Endothelial cell of umbilical vein (primary cell): ENCODE data around the gene HEXA. TPM values are rescaled to one million over a fixed set of nuclear protein-coding genes. Genes with fewer than 3 reads are reported as not detected.
"Not testable (repeated sequence)": the region's sequence is repeated elsewhere in the genome, so short reads cannot be mapped to it uniquely, and the experiment has no call there.

ENCODE experiments used
- BruUV-seq: library from RNA; stranded (reverse); fragments of 400-500 nt; replicated peaks from 2 replicates; lab custom pipeline; 2021; lab: Mats Ljungman, UMichigan
- CTCF ChIA-PET: fragments of 300-600, 350-600 bp; sonication (Branson Sonifier 250); formaldehyde crosslinking; loops from one replicate; lab custom pipeline; 2021; ENCODE audit warnings: antibody characterized with exemption, inconsistent platforms; lab: Charles Lee
- POLR2A ChIA-PET: fragments of 300-600, 350-600 bp; sonication (Branson Sonifier 250); formaldehyde crosslinking; loops from one replicate; lab custom pipeline; 2021; ENCODE audit warnings: antibody characterized with exemption, inconsistent platforms; lab: Charles Lee
- DNase-seq: peaks from one replicate; pipeline ENCODE4 v3.0.0-alpha.2; 2011; ENCODE audit warnings: low read depth, low spot score
- FAIRE-seq: peaks from 2 replicates; lab custom pipeline; 2011; peaks lifted over from hg19 to GRCh38; lab: Jason Lieb, UNC
- H2AFZ ChIP-seq: 2 replicates; pipeline ENCODE4 v1.6.0; 2012; ENCODE audit warnings: low read depth, low read length, control low read depth, inconsistent platforms
- H3K27ac ChIP-seq: 2 replicates; pipeline ENCODE4 v1.5.1; 2011; ENCODE audit warnings: low read depth, mild to moderate bottlenecking, control low read depth, low read length, moderate library complexity; ENCODE audit not compliant: insufficient read depth
- H3K27me3 ChIP-seq, 2 experiments: 2 replicates each; pipeline versions ENCODE4 v1.6.0 to v1.6.1; 2011; ENCODE audit warnings: low read length in 2 of 2, mixed read lengths in 1 of 2; ENCODE audit not compliant: control insufficient read depth in 2 of 2, insufficient read depth in 2 of 2
- H3K36me3 ChIP-seq, 2 experiments: 2 replicates in 1 of 2; 3 replicates in 1 of 2; pipeline ENCODE4 v1.5.1; 2011; ENCODE audit warnings: low read length in 2 of 2, mild to moderate bottlenecking in 1 of 2, moderate library complexity in 1 of 2; ENCODE audit not compliant: control insufficient read depth in 2 of 2, insufficient read depth in 2 of 2; ENCODE audit errors: extremely low read depth in 1 of 2
- H3K4me1 ChIP-seq: 3 replicates; pipeline ENCODE4 v1.5.1; 2011; ENCODE audit warnings: mild to moderate bottlenecking, low read length; ENCODE audit not compliant: control insufficient read depth, insufficient read depth; ENCODE audit errors: extremely low read depth
- H3K4me2 ChIP-seq: 2 replicates; pipeline ENCODE4 v1.6.1; 2011; ENCODE audit warnings: low read length, control low read depth, mixed read lengths; ENCODE audit not compliant: insufficient read depth
- H3K4me3 ChIP-seq, 3 experiments: fragments of 200-600 bp in 1 of 3; sonication (generic), shearing (Covaris generic) in 1 of 3; replicated peaks in 1 of 3; 2 replicates each; pipeline ENCODE4 v1.5.1; 2011 to 2016; ENCODE audit warnings: control low read depth in 3 of 3, low read length in 3 of 3, mild to moderate bottlenecking in 2 of 3, inconsistent platforms in 1 of 3, low read depth in 1 of 3, moderate library complexity in 1 of 3; ENCODE audit not compliant: insufficient read depth in 1 of 3
- H3K79me2 ChIP-seq: 2 replicates; pipeline ENCODE4 v1.6.0; 2012; ENCODE audit warnings: low read length, inconsistent platforms; ENCODE audit not compliant: control insufficient read depth, insufficient read depth
- H3K9ac ChIP-seq: replicated peaks from 2 replicates; pipeline ENCODE3; 2011; ENCODE audit warnings: low read length, control low read depth; ENCODE audit not compliant: insufficient read depth; ENCODE audit errors: extremely low read depth
- H3K9me1 ChIP-seq: replicated peaks from 3 replicates; pipeline ENCODE4 v1.6.0; 2011; ENCODE audit warnings: mild to moderate bottlenecking, low read length; ENCODE audit not compliant: control insufficient read depth, insufficient read depth; ENCODE audit errors: extremely low read depth
- H3K9me3 ChIP-seq: replicated peaks from 2 replicates; pipeline ENCODE4 v1.5.1; 2012; ENCODE audit warnings: low read length, inconsistent platforms; ENCODE audit not compliant: control insufficient read depth, insufficient read depth
- H4K20me1 ChIP-seq: replicated peaks from 2 replicates; pipeline ENCODE3; 2011; ENCODE audit warnings: mild to moderate bottlenecking, low read length; ENCODE audit not compliant: control insufficient read depth, insufficient read depth; ENCODE audit errors: extremely low read depth
- CTCF ChIP-seq, 2 donors: IDR thresholded peaks; 1 replicate in 1 of 2; 2 replicates in 1 of 2; pipeline ENCODE4 v1.5.1; 2011; ENCODE audit warnings: low read length in 2 of 2, mild to moderate bottlenecking in 2 of 2, moderate library complexity in 2 of 2, control low read depth in 1 of 2, inconsistent platforms in 1 of 2, low read depth in 1 of 2; ENCODE audit not compliant: insufficient read depth in 1 of 2; ENCODE audit errors: extremely low read depth in 1 of 2
- EZH2 ChIP-seq: IDR thresholded peaks from 2 replicates; pipeline ENCODE4 v1.6.1; 2012; ENCODE audit warnings: borderline replicate concordance, low read depth, mild to moderate bottlenecking, moderate library complexity, low read length, inconsistent platforms; ENCODE audit not compliant: severe bottlenecking
- FOS ChIP-seq: IDR thresholded peaks from 2 replicates; pipeline ENCODE4 v1.6.1; 2011; ENCODE audit warnings: mild to moderate bottlenecking, low read length, moderate library complexity, borderline replicate concordance; ENCODE audit not compliant: insufficient read depth
- GATA2 ChIP-seq: IDR thresholded peaks from 2 replicates; pipeline ENCODE4 v1.7.0; 2011; ENCODE audit warnings: low read depth, mild to moderate bottlenecking, moderate library complexity, mixed read lengths, low read length; ENCODE audit not compliant: insufficient read length, insufficient read depth
- MYC ChIP-seq: IDR thresholded peaks from one replicate; pipeline ENCODE4 v1.6.1; 2011; ENCODE audit warnings: mild to moderate bottlenecking, low read depth, low read length
- POLR2A ChIP-seq: IDR thresholded peaks from 2 replicates; pipeline ENCODE4 v1.6.1; 2012; ENCODE audit warnings: low read depth, mild to moderate bottlenecking, control low read depth, low read length
- POLR2AphosphoS5 ChIP-seq: IDR thresholded peaks from 2 replicates; pipeline ENCODE4 v1.6.1; 2012; ENCODE audit warnings: low read depth, mild to moderate bottlenecking, control low read depth, low read length, moderate library complexity; ENCODE audit not compliant: insufficient read depth
- dilution Hi-C: fragments of 300-500 bp; cut with MboI; formaldehyde crosslinking; loops from one replicate; pipeline ENCODE4 v1.15.0; 2019; ENCODE audit warnings: low sequenced_read_pairs; ENCODE audit not compliant: extremely low pct_ligation_motif_present
- intact Hi-C: fragments of 100-400 bp; cut with micrococcal nuclease; formaldehyde crosslinking; loops from one replicate; pipeline ENCODE4 v1.10.0; 2022
- polyA plus RNA-seq, 4 experiments: library from polyadenylated mRNA; depleted of rRNA in 3 of 4; stranded (reverse) in 3 of 4; unstranded in 1 of 4; fragments of >200 nt; gene quantifications; 2 replicates each; pipeline versions ENCODE4 v1.2.1 to v1.2.3, GENCODE V29; 2011 to 2012; ENCODE audit warnings: missing spikeins in 1 of 4
- total RNA-seq: library from RNA; stranded (reverse); gene quantifications from 2 replicates; pipeline ENCODE4 v1.2.3, GENCODE V29; 2021
- TF ChIP-seq, protein P1 (sequence below): IDR thresholded peaks from 2 replicates; pipeline ENCODE4 v1.6.1; 2011; ENCODE audit not compliant: insufficient read depth, insufficient read length

The HEXA gene
- total and polyA plus RNA-seq, 2 donors (not counting 3 experiments of a cell fraction or from before 2014, with no cell fraction given): 108 to 212 TPM

GRCh38 chr15:72421484-72421883 lies 45.7 kb upstream of the HEXA start:
- dilution Hi-C loops (no loop called here), intact Hi-C loops (no loop called here)
- Histone ChIP-seq H3K4me3 (no peak overlapping the region), H3K79me2 (no peaks in the 10 kb centered on the region), H3K9me3 (no peaks in the 10 kb centered on the region), H3K4me1 (no peaks in the 10 kb centered on the region), H2AFZ (no peak overlapping the region), H3K27me3 (peaks cover 3 to 4% of the 10 kb centered on the region in 2 experiments), H4K20me1 (no peaks in the 10 kb centered on the region), H3K9ac (no peak overlapping the region), H3K36me3 (no peaks in the 10 kb centered on the region), H3K27ac (no peak overlapping the region), H3K4me2 (no peak overlapping the region), H3K9me1 (no peaks in the 10 kb centered on the region)
- TF ChIP-seq EZH2 (no peak), POLR2AphosphoS5 (no peak)
- TF ChIP-seq, protein P1, sequence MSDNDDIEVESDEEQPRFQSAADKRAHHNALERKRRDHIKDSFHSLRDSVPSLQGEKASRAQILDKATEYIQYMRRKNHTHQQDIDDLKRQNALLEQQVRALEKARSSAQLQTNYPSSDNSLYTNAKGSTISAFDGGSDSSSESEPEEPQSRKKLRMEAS: no peak
- CTCF ChIA-PET: no interaction called here
- no TSS peak for BruUV-seq
- DNase-seq (no peak), FAIRE-seq (no peak)
- POLR2A ChIA-PET: no interaction called here

GRCh38 chr15:72420576-72420975 lies 44.8 kb upstream of the HEXA start:
- no peak for TF ChIP-seq EZH2
- no peak for TF ChIP-seq GATA2
- no peak for TF ChIP-seq FOS
- TF ChIP-seq POLR2A: no peak
- TF ChIP-seq MYC: no peak
- TF ChIP-seq, protein P1: no peak
- no peak for TF ChIP-seq CTCF (IDR thresholded peaks at IDR 0.05; ENCODE audit: extremely low read depth in 1 of 2, insufficient read depth in 1 of 2, low read depth in 1 of 2, low read length in 2 of 2)

GRCh38 chr15:72419768-72420167 lies 44.0 kb upstream of the HEXA start:
- H3K36me3 ChIP-seq, H3K9me3 ChIP-seq, H3K27ac ChIP-seq, H3K4me3 ChIP-seq, H3K79me2 ChIP-seq, H3K9me1 ChIP-seq, dilution Hi-C loops, H3K4me2 ChIP-seq, DNase-seq, BruUV-seq, H2AFZ ChIP-seq, H4K20me1 ChIP-seq, H3K9ac ChIP-seq, FAIRE-seq, H3K4me1 ChIP-seq, intact Hi-C loops, H3K27me3 ChIP-seq: not testable (repeated sequence)
- ChIA-PET POLR2A (interaction anchor here (0.6 kb wide), 1 partner anchor 9 kb away, joined by 3 read pairs; no protein-coding TSS in a partner anchor), CTCF (interaction anchor here (0.6 kb wide), 1 partner anchor 13 kb away, joined by 3 read pairs; no protein-coding TSS in a partner anchor)

More at GRCh38 chr15:72420576-72420975, 44.8 kb upstream of the HEXA start:
- ChIA-PET CTCF (no interaction called here), POLR2A (no interaction called here)
- dilution Hi-C loops (no loop called here), intact Hi-C loops (no loop called here)
- H3K9me3 ChIP-seq: no peaks in the 10 kb centered on the region
- H3K27me3 ChIP-seq: peaks cover 3 to 4% of the 10 kb centered on the region in 2 experiments
- H3K4me3 ChIP-seq: no peak overlapping the region
- no peak for FAIRE-seq
- H3K9me1 ChIP-seq: no peaks in the 10 kb centered on the region
- no TSS peak for BruUV-seq
- no peaks in the 10 kb centered on the region for H4K20me1 ChIP-seq
- H3K27ac ChIP-seq: no peak overlapping the region
- no peak overlapping the region for H3K4me2 ChIP-seq
- H2AFZ ChIP-seq: no peak overlapping the region
- H3K4me1 ChIP-seq: no peaks in the 10 kb centered on the region
- DNase-seq: no peak
- H3K79me2 ChIP-seq: no peaks in the 10 kb centered on the region
- no peak overlapping the region for H3K9ac ChIP-seq
- H3K36me3 ChIP-seq: no peaks in the 10 kb centered on the region
